Astrocyte of the cerebellum (primary cell): ENCODE data around the gene FNDC3A.

Experiments used
- DNase-seq: peaks from one replicate; pipeline ENCODE4 v3.0.0-alpha.2; 2011; ENCODE audit warnings: low read depth
- H3K4me3 ChIP-seq: 2 replicates; pipeline ENCODE4 v1.5.1; 2011; ENCODE audit warnings: mild to moderate bottlenecking, low read depth, low read length, moderate library complexity
- CTCF ChIP-seq: IDR thresholded peaks from 2 replicates; pipeline ENCODE4 v1.5.1; 2012; ENCODE audit warnings: low read length, low read depth, moderate library complexity, mild to moderate bottlenecking; ENCODE audit errors: missing control alignments
- in situ Hi-C: cut with HindIII; loops from 2 replicates; pipeline ENCODE4 v1.10.0; 2017; ENCODE audit warnings: low sequenced_read_pairs

FNDC3A gene

GRCh38 chr13:49214917-49215376 is 239.2 kb downstream of the FNDC3A start:
- no peak overlapping the region for H3K4me3 ChIP-seq
- TF ChIP-seq CTCF: no peak
- no peak for DNase-seq
- in situ Hi-C loops: no loop called here

GRCh38 chr13:49216334-49216733 is 240.6 kb downstream of the FNDC3A start:
- DNase-seq: no peak
- TF ChIP-seq CTCF: no peak
- in situ Hi-C loops: no loop called here
- no peak overlapping the region for H3K4me3 ChIP-seq

- in situ Hi-C loops: no loop called here
- no peak overlapping the region for H3K4me3 ChIP-seq
- DNase-seq: no peak
- TF ChIP-seq CTCF: no peak
These were observed 242.3 kb downstream of the FNDC3A start for GRCh38 chr13:49217962-49218492.

GRCh38 chr13:49218493-49219051 is 242.9 kb downstream of the FNDC3A start:
- no peak overlapping the region for H3K4me3 ChIP-seq
- DNase-seq: no peak
- TF ChIP-seq CTCF: no peak
- in situ Hi-C loops: no loop called here

GRCh38 chr13:49219647-49220035 is 243.9 kb downstream of the FNDC3A start:
- H3K4me3 ChIP-seq: peak overlapping the region; percentile 21
- TF ChIP-seq CTCF: no peak

GRCh38 chr13:49220036-49220855 is 244.5 kb downstream of the FNDC3A start, which contains the start of gene MLNR:
Gene MLNR (plus strand): TSS chr13:49220338. CDS start chr13:49220338, 0 bp downstream.
- in situ Hi-C loops: no loop called here
- no peak for DNase-seq
- peak within 1 kb of the TSS; percentile 21 for H3K4me3 ChIP-seq
- no peak for TF ChIP-seq CTCF

More at GRCh38 chr13:49219647-49220035, 243.9 kb downstream of the FNDC3A start:
- in situ Hi-C loops: no loop called here
- DNase-seq: no peak
